C4-2B (cell line): ENCODE measurements around the gene RRAD.

Source experiments
- H3K27ac ChIP-seq: fragments of 450-650 bp; 2 replicates; pipeline ENCODE4 v1.5.1; 2017
- CTCF ChIP-seq: fragments of 450-650 bp; conservative IDR thresholded peaks from 2 replicates; pipeline ENCODE4 v1.5.1; 2017; ENCODE audit warnings: mild to moderate bottlenecking
- ZFX ChIP-seq: fragments of 450-650 bp; IDR thresholded peaks from 2 replicates; pipeline ENCODE4 v1.6.1; 2017

Gene RRAD

GRCh38 chr16:66921729-66922450 is 3.4 kb downstream of the RRAD start:
- TF ChIP-seq ZFX, result no peak
- TF ChIP-seq CTCF, result no peak
- no peak overlapping the region for H3K27ac ChIP-seq

- no peak overlapping the region for H3K27ac ChIP-seq
- no peak for TF ChIP-seq CTCF
- no peak for TF ChIP-seq ZFX
Observed at GRCh38 chr16:66920924-66921680, 4.2 kb downstream of the RRAD start.

GRCh38 chr16:66920299-66920590 is 5.1 kb downstream of the RRAD start:
- TF ChIP-seq ZFX (no peak), CTCF (no peak)
- H3K27ac ChIP-seq, result no peak overlapping the region

GRCh38 chr16:66919569-66920298 is 5.6 kb downstream of the RRAD start:
- TF ChIP-seq ZFX (no peak), CTCF (no peak)
- no peak overlapping the region for H3K27ac ChIP-seq

GRCh38 chr16:66918803-66919568 is 6.3 kb downstream of the RRAD start, which contains the start of gene CDH16:
Gene CDH16 (minus strand): TSS chr16:66918885. CDS start chr16:66918065, 820 bp downstream.
- H3K27ac ChIP-seq, result no peak within 1 kb of the TSS
- TF ChIP-seq CTCF (no peak), ZFX (no peak)

GRCh38 chr16:66918355-66918754 is 7.0 kb downstream of the RRAD start:
- TF ChIP-seq CTCF, result no peak
- no peak for TF ChIP-seq ZFX

More at GRCh38 chr16:66918355-66918754, 7.0 kb downstream of the RRAD start:
- no peak overlapping the region for H3K27ac ChIP-seq
